Loucy (cell line): ENCODE data around the gene GRM5.

Experiments used
- CTCF ChIP-seq: fragments of 200-600 bp; sonication (generic); conservative IDR thresholded peaks from 2 replicates; pipeline ENCODE4 v1.5.1; 2014; ENCODE audit warnings: mild to moderate bottlenecking, antibody characterized with exemption, low read length
- EZH2phosphoT487 ChIP-seq: fragments of 200-600 bp; IDR thresholded peaks from 2 replicates; pipeline ENCODE4 v1.6.1; 2018; ENCODE audit warnings: antibody characterized with exemption, mild to moderate bottlenecking, moderate library complexity, borderline replicate concordance

- TF ChIP-seq CTCF (no peak), EZH2phosphoT487 (no peak)
These were observed 399.4 kb downstream of the GRM5 start for GRCh38 chr11:88666364-88666763.
